Fibroblast of skin of left quadriceps (primary cell): ENCODE data around the gene ALOX5AP.
"Not testable (repeated sequence)": the region's sequence is repeated elsewhere in the genome, so short reads cannot be mapped to it uniquely, and the experiment has no call there.

Source experiments
- DNase-seq, 2 experiments: peaks; one replicate each; pipeline ENCODE4 v3.0.0-alpha.2; 2013; ENCODE audit warnings: low read depth in 2 of 2

The ALOX5AP gene

GRCh38 chr13:30737511-30738337 lies 2.4 kb downstream of the ALOX5AP start:
- DNase-seq: no peak

- no peak for DNase-seq
Measured at GRCh38 chr13:30738526-30739236, 3.3 kb downstream of the ALOX5AP start.

GRCh38 chr13:30739237-30739528 lies 3.8 kb downstream of the ALOX5AP start:
- DNase-seq: no peak

- DNase-seq: peak; percentile 59 to 60
Measured at GRCh38 chr13:30739761-30740642, 4.7 kb downstream of the ALOX5AP start.

GRCh38 chr13:30742901-30743300 lies 7.6 kb downstream of the ALOX5AP start:
- no peak for DNase-seq

GRCh38 chr13:30743319-30744055 lies 8.1 kb downstream of the ALOX5AP start:
- peak; percentile 98 for DNase-seq

- no peak for DNase-seq
Measured at GRCh38 chr13:30744056-30744680, 8.8 kb downstream of the ALOX5AP start.

- DNase-seq: no peak
Measured at GRCh38 chr13:30744681-30745077, 9.3 kb downstream of the ALOX5AP start.

- no peak for DNase-seq
Measured at GRCh38 chr13:30745906-30746686, 10.8 kb downstream of the ALOX5AP start.

- DNase-seq: no peak
Measured at GRCh38 chr13:30746791-30747190, 11.4 kb downstream of the ALOX5AP start.

GRCh38 chr13:30747845-30748244 lies 12.5 kb downstream of the ALOX5AP start:
- not testable (repeated sequence) for DNase-seq

- no peak for DNase-seq
Measured at GRCh38 chr13:30748717-30749116, 13.4 kb downstream of the ALOX5AP start.

- DNase-seq: no peak
Measured at GRCh38 chr13:30750036-30750435, 14.7 kb downstream of the ALOX5AP start.

- DNase-seq: no peak
Measured at GRCh38 chr13:30751183-30751933, 16.0 kb downstream of the ALOX5AP start.

- DNase-seq: no peak
Measured at GRCh38 chr13:30752201-30752797, 17.0 kb downstream of the ALOX5AP start.

GRCh38 chr13:30753030-30753616 lies 17.8 kb downstream of the ALOX5AP start:
- DNase-seq: no peak

- DNase-seq: no peak
Measured at GRCh38 chr13:30755678-30756077, 20.3 kb downstream of the ALOX5AP start.

- no peak for DNase-seq
Measured at GRCh38 chr13:30757026-30757742, 21.8 kb downstream of the ALOX5AP start.
